Breast epithelium (tissue), 4 donors: ENCODE measurements around the gene BBS10. TPM values are rescaled to one million over a fixed set of nuclear protein-coding genes. Genes with fewer than 3 reads are reported as not detected.

Source experiments
- DNase-seq, 2 donors: peaks; one replicate each; pipeline ENCODE4 v3.0.0-alpha.2; 2019; ENCODE audit warnings: low spot score in 2 of 2
- H3K27ac ChIP-seq, 2 donors: fragments of 200-600 bp; sonication (generic) in 1 of 2; one replicate each; pipeline ENCODE4 v1.5.1; 2016 to 2019; ENCODE audit warnings: mild to moderate bottlenecking in 1 of 2
- H3K27me3 ChIP-seq, 2 donors: fragments of 200-600 bp; sonication (generic) in 1 of 2; one replicate each; pipeline versions ENCODE4 v1.5.1 to v1.6.0; 2017 to 2019; ENCODE audit warnings: control low read depth in 1 of 2, mild to moderate bottlenecking in 1 of 2
- H3K36me3 ChIP-seq: fragments of 200-600 bp; one replicate; pipeline ENCODE4 v1.5.1; 2019
- H3K4me1 ChIP-seq, 2 donors: fragments of 200-600 bp; sonication (generic); one replicate each; pipeline ENCODE4 v1.5.1; 2016 to 2019; ENCODE audit warnings: control low read depth in 1 of 2
- H3K4me3 ChIP-seq, 3 donors: fragments of 200-600 bp; sonication (generic); 1 replicate in 2 of 3; 2 replicates in 1 of 3; pipeline ENCODE4 v1.5.1; 2016 to 2019; ENCODE audit warnings: mild to moderate bottlenecking in 3 of 3, moderate library complexity in 2 of 3
- H3K9me3 ChIP-seq, 2 donors: fragments of 200-600 bp; sonication (generic) in 1 of 2; one replicate each; pipeline ENCODE4 v1.5.1; 2016 to 2019; ENCODE audit warnings: control low read depth in 1 of 2
- POLR2A ChIP-seq: fragments of 450-650 bp; IDR thresholded peaks from one replicate; pipeline ENCODE4 v1.6.1; 2016; ENCODE audit warnings: antibody characterized with exemption, mild to moderate bottlenecking, moderate library complexity
- POLR2AphosphoS5 ChIP-seq, 3 donors: sonication (generic); formaldehyde crosslinking; IDR thresholded peaks; one replicate each; pipeline ENCODE4 v1.6.1; 2017; ENCODE audit warnings: antibody characterized with exemption in 3 of 3
- intact Hi-C: fragments of 100-400 bp; cut with DNase I; formaldehyde crosslinking; loops from one replicate; pipeline ENCODE4 v1.15.1; 2023; ENCODE audit warnings: low total_unique reads
- total RNA-seq, 3 donors: library from RNA; depleted of rRNA; stranded (reverse); fragments of >200 nt; gene quantifications; one replicate each; pipeline ENCODE4 v1.1.0, GENCODE V29; 2016
- TF ChIP-seq, protein P1 (sequence below), 3 donors: fragments of 450-650 bp; IDR thresholded peaks; one replicate each; pipeline ENCODE4 v1.5.1; 2016 to 2017; ENCODE audit warnings: antibody characterized with exemption in 3 of 3, mild to moderate bottlenecking in 3 of 3, moderate library complexity in 3 of 3

The BBS10 gene
- total RNA-seq, 3 donors from 2014 or later: 12.5 to 22.2 (median 15.7) TPM

DNA sequence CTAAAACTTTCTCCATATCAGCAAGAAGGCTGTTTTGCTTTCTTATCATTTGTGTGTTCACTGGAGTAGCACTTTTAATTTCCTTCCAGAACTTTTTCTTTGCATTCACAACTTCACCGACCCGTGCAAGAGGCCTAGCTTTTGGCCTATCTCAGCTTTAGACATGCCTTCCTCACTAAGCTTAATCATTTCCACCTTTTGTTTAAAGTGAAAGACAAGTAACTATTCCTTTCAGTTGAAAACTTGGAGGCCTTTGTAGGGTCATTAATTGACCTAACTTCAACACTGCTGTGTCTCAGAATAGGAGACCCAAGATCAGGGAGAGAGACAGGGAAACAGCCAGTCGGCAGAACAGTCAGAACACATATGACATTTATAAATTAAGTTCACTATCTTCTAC lies 39.3 kb downstream of the BBS10 start:
- no peak for TF ChIP-seq POLR2A
- TF ChIP-seq, protein P1, sequence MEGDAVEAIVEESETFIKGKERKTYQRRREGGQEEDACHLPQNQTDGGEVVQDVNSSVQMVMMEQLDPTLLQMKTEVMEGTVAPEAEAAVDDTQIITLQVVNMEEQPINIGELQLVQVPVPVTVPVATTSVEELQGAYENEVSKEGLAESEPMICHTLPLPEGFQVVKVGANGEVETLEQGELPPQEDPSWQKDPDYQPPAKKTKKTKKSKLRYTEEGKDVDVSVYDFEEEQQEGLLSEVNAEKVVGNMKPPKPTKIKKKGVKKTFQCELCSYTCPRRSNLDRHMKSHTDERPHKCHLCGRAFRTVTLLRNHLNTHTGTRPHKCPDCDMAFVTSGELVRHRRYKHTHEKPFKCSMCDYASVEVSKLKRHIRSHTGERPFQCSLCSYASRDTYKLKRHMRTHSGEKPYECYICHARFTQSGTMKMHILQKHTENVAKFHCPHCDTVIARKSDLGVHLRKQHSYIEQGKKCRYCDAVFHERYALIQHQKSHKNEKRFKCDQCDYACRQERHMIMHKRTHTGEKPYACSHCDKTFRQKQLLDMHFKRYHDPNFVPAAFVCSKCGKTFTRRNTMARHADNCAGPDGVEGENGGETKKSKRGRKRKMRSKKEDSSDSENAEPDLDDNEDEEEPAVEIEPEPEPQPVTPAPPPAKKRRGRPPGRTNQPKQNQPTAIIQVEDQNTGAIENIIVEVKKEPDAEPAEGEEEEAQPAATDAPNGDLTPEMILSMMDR (IDR thresholded peaks at IDR 0.05): no peak
- no peak for TF ChIP-seq POLR2AphosphoS5 (IDR thresholded peaks at IDR 0.05)
- Histone ChIP-seq H3K9me3 (no peaks in the 10 kb centered on the region), H3K27me3 (no peaks in the 10 kb centered on the region), H3K27ac (no peak overlapping the region), H3K4me1 (no peaks in the 10 kb centered on the region), H3K4me3 (no peak overlapping the region), H3K36me3 (no peaks in the 10 kb centered on the region)
- no peak for DNase-seq
- intact Hi-C loops: no loop called here

GRCh38 chr12:76307083-76307482 lies 41.1 kb downstream of the BBS10 start:
- no peak overlapping the region for H3K27ac ChIP-seq
- H3K4me3 ChIP-seq: no peak overlapping the region
- TF ChIP-seq, protein P1 (IDR thresholded peaks at IDR 0.05): no peak
- no peak for TF ChIP-seq POLR2AphosphoS5 (IDR thresholded peaks at IDR 0.05)
- TF ChIP-seq POLR2A: no peak
- no peaks in the 10 kb centered on the region for H3K27me3 ChIP-seq
- no peak for DNase-seq
- H3K4me1 ChIP-seq: no peaks in the 10 kb centered on the region
- no peaks in the 10 kb centered on the region for H3K36me3 ChIP-seq
- no peaks in the 10 kb centered on the region for H3K9me3 ChIP-seq
- intact Hi-C loops: no loop called here

- Histone ChIP-seq H3K9me3 (no peaks in the 10 kb centered on the region), H3K27me3 (no peaks in the 10 kb centered on the region), H3K36me3 (no peaks in the 10 kb centered on the region), H3K4me1 (no peaks in the 10 kb centered on the region), H3K4me3 (no peak overlapping the region), H3K27ac (no peak overlapping the region)
- intact Hi-C loops: no loop called here
- TF ChIP-seq POLR2AphosphoS5 (IDR thresholded peaks at IDR 0.05) (no peak), POLR2A (no peak)
- TF ChIP-seq, protein P1 (IDR thresholded peaks at IDR 0.05): no peak
- DNase-seq: no peak
Observed at GRCh38 chr12:76303989-76304460, 44.2 kb downstream of the BBS10 start.

DNA sequence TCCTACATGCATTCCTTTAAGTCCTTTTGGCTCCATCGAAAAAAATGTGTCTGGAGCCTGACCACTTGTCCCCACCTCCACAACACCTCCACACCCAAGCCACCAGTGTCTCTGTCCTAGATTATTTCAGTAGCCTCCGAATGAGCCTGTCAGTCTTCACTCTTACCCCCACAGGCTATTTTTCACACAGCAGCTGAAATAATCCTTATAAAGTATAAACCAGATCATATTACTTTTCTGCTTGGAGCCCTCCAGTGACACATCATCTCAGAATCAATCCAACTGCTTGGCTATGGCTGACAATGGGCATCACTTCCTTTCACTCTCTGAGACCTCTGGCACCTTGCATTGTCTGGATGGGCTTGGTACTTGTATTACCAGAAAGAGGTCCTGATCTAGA lies 44.9 kb downstream of the BBS10 start:
- Histone ChIP-seq H3K4me1 (no peaks in the 10 kb centered on the region), H3K27me3 (no peaks in the 10 kb centered on the region), H3K9me3 (no peaks in the 10 kb centered on the region), H3K36me3 (no peaks in the 10 kb centered on the region), H3K4me3 (no peak overlapping the region), H3K27ac (no peak overlapping the region)
- DNase-seq: no peak
- intact Hi-C loops: no loop called here
- TF ChIP-seq POLR2A (no peak), POLR2AphosphoS5 (IDR thresholded peaks at IDR 0.05) (no peak)
- TF ChIP-seq, protein P1 (IDR thresholded peaks at IDR 0.05): no peak

DNA sequence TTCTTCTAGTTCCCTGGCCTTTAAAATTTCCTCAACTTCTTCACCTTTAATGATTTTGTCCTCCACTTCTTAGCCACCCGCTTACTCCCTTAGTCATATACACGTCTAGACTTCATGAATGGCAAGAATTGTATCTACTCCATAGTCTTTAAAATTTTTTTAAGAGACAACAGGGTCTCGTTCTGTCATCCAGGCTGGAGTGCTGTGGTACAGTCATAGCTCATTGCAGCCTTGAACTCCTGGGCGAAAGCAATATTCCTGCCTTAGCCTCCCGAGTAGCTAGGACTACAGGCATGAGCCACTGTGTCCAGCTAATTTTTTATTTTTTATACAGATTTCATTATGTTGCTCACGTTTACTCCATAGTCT lies 47.9 kb downstream of the BBS10 start:
- Histone ChIP-seq H3K27ac (no peak overlapping the region), H3K4me1 (no peaks in the 10 kb centered on the region), H3K36me3 (no peaks in the 10 kb centered on the region), H3K27me3 (no peaks in the 10 kb centered on the region), H3K4me3 (no peak overlapping the region), H3K9me3 (no peaks in the 10 kb centered on the region)
- no peak for DNase-seq
- intact Hi-C loops: no loop called here
- TF ChIP-seq POLR2A (no peak), POLR2AphosphoS5 (IDR thresholded peaks at IDR 0.05) (no peak)
- TF ChIP-seq, protein P1 (IDR thresholded peaks at IDR 0.05): no peak
